Esophagus squamous epithelium (tissue), 4 donors: ENCODE measurements around the gene SRSF9.

Experiments
- CTCF ChIP-seq, 6 experiments: fragments of 450-650 bp in 4 of 6; fragments of 200-600 bp in 2 of 6; sonication (generic) in 2 of 6; IDR thresholded peaks; one replicate each; pipeline ENCODE4 v1.5.1; 2016 to 2019; ENCODE audit warnings: antibody characterized with exemption in 6 of 6, mild to moderate bottlenecking in 4 of 6, moderate library complexity in 4 of 6
- POLR2A ChIP-seq, 4 donors: fragments of 450-650 bp; IDR thresholded peaks; one replicate each; pipeline ENCODE4 v1.6.1; 2017; ENCODE audit warnings: antibody characterized with exemption in 4 of 4, mild to moderate bottlenecking in 4 of 4, moderate library complexity in 3 of 4

- TF ChIP-seq CTCF (IDR thresholded peaks at IDR 0.05) (no peak), POLR2A (IDR thresholded peaks at IDR 0.05) (no peak)
Observed at GRCh38 chr12:120455302-120455701, 14.2 kb downstream of the SRSF9 start.
